ENCODE data around the gene ARL5A. TPM values are rescaled to one million over a fixed set of nuclear protein-coding genes. Genes with fewer than 3 reads are reported as not detected.
A peak's percentile ranks its signal among the peaks of the same experiment; 100 is the strongest.

The ARL5A gene
- total RNA-seq, 1 donor from 2014 or later = 51.4 TPM

DNA sequence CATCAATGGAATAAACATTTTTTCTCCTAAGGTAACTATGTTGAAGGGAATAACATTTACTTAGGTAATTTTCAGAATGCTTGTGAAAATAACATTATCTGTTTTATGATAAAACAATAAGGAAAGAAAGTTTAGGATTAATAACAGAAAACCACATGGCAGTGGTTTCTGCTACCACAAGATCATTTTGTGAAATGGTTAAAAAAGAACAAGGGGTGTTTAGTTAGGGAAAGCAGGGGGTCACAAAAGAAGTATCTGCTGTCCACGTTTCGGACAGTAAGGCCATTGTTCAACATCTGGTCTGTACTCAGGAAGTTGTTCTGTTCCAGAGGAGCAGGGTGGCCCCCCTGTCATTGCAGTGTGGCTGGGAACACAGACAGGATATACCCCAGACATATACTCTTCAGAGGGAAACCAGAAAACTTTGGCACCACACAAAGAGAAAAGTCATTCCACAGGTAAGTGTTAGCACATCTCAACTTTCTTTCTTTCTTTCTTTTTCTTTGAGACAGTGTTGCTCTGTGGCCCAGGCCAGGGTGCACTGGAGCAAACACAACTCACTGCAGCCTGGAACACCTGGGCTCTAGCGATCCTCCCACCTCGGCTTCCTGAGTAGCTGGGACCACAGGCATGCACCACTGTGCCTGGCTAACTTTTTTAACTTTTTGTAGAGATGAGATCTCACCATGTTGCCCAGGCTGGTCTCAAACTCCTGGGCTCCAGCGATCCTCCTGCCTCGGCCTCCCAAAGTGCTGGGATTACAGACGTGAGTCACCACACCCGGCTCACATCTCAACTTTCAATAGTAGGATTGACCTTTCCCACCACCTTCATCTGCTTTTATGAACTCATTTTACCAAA is 14.8 kb upstream of the ARL5A start:
- no peak for DNase-seq (ENCODE audit: low spot score)
- intact Hi-C loops (cut with DNase I) = no loop called here
- peak; percentile 80 for ATAC-seq

DNA sequence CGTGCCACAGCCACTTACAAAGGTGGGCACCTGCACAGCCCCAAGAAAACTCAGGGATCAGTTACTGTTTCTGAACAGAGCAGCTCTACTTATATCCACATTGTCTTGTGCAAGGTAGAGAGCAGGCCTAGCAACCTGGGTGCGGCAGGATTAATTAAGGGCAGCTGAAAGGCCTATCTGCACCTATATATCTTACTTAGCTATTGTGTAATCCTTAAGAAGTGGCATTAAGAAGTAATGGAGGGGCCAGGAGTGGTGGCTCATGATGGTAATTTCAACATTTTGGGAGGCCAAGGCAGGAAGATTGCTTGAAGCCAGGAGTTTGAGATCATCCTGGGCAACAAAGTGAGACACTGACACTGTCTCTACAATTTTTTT is 12.8 kb upstream of the ARL5A start:
- ATAC-seq = no peak

DNA sequence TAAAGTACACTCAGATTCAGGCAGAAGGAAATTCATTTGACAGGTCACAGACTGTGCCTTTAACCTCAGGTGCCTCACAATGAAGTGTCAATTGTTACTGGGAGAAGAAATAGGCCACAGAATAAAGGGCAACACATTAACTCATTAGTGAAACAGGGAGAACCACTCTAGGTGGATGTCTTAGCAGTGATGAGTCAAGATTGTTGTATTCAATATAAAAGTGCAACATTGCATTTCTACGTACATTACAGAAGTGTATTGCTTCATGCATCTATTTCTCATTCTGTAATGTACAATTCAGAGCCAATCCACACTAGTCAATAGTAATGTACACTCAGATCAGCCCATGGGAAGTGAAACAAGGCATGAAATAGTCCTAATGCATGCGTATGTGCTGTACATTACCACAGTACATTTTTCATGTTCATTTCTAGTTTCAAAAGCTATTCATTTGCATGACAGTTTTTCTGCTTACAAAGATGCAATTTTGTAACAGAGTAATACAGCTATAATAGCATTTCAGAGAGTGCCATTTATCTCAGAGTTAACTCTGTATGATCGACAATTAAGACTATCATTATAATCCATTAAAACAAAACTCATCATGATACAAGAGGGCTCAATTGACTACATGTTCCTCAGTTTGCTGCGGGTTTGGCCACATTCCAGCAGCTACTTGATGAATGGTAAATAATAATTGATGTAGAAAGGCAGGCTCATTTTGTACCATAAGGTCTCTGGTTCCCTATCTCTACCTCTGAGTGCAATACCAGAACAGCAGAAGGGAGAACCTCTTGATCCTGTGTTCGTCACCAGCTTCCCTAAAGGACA is 12.2 kb upstream of the ARL5A start:
- intact Hi-C loops (cut with DNase I) = no loop called here
- peak; percentile 26 for ATAC-seq
- no peak for DNase-seq (ENCODE audit: low spot score)

More for the DNA sequence above, 12.8 kb upstream of the ARL5A start:
- intact Hi-C loops (cut with DNase I) = no loop called here
- DNase-seq (ENCODE audit: low spot score) = no peak

DNA sequence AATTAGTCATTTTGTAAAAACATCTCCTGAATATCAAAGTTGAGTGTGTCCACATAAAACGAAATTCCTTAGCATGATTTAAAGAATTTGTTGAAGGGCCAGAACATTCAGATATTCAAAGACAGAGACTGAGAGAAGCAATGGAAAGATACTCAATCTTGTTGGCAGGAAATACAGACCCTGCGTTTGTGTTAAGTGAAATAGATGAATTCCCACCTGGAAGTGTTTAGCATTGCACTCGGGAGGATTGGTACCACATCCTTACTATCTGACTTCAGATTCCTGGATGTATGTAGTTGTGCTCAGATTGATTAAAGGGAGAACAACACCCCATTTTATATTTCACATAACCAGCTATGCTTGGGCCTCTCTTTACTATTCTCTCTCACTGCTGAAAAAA is 9.7 kb upstream of the ARL5A start:
- DNase-seq (ENCODE audit: low spot score) (no peak), ATAC-seq (no peak)
- intact Hi-C loops (cut with DNase I) = no loop called here

DNA sequence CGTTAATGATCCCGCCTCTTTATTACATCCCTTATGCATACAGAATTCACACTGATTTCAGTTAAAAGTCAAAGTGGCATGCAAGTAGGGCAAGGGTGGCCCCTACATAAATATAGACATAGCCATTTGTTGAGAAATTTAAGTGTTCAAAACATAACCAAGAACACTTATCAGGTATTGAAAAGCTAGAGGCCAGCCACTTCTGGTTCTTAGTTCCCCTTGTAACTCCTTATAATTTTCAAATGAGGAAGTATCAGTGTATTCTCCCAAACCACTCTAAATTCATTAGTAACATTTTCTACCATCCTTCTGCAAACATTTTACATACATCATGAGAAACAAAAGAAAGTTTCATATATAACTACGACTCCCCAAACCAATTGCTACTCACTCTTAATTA is 5.8 kb upstream of the ARL5A start:
- ATAC-seq (no peak), DNase-seq (ENCODE audit: low spot score) (no peak)
- intact Hi-C loops (cut with DNase I) = no loop called here

DNA sequence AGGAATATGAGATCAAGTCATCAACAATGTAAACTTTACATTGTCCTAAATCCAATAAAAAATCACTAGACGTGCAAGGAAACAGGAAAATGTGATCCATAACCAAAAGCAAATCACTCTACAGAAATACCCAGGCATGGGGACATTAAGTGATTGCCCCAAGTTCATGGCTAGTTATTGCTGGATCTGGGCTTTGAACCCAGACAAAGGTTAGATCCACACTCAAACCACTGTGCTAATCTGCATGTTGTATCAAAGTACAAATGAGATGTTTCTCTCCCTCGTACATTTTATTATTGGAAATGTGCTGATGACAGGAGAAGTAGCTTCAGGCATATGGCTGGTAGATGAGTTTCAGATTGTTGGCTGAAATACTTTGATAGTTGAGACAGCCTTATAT is 2.7 kb upstream of the ARL5A start:
- ATAC-seq (no peak), DNase-seq (ENCODE audit: low spot score) (no peak)
- intact Hi-C loops (cut with DNase I) = no loop called here

DNA sequence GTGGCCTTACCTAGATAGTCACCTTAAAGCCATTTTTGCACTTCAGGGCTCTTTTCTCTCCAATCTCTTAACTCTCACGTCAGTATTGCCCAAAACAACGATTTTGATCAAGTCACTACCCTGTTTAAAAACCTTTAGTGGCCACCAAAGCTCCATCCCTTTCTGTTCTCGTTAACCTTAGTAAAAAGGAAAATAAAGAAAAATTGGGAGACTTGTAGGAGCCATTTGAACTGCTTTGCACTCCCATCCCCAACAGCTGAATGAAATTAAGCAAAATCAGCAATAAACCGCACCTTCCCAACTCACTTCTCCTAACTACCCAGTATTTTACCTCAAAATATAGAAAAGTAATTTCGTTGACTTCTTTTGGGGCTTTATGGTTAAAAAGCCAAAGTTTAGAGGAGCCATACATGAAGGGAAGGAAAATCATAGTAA is 686 bp upstream of the ARL5A start:
- ATAC-seq (no peak), DNase-seq (ENCODE audit: low spot score) (no peak)
- intact Hi-C loops (cut with DNase I) = no loop called here

DNA sequence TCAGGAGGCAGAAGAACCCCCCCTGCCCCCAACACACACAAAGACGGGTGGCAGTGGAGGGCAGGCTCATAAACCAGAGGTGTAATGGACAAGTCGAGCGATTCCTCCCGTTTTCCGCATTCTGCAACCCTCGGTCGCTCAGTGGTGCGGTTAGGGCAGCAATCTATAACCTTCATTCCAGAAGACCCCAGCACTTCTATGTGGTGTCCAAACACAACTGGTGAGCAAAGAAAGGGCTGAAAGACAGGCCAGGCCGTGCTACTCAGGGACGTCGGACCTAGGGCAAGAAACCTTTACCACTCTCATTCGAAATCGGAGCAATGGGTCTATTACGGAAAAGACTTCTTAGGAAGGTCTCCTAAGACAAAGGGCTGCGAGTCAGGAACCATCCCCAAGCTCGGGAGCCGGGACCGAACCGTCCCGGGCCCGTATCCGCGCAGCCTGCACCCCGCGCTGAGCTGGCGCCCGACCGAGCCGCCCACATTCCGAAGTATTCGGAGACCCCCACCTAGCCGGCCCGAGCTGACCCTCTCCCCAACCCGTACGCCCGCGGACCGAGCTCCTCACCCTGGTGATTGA is 568 bp downstream of the ARL5A start:
- intact Hi-C loops (cut with DNase I) = no loop called here
- peak; percentile 79 for DNase-seq (ENCODE audit: low spot score)
- ATAC-seq = peak; percentile 52

DNA sequence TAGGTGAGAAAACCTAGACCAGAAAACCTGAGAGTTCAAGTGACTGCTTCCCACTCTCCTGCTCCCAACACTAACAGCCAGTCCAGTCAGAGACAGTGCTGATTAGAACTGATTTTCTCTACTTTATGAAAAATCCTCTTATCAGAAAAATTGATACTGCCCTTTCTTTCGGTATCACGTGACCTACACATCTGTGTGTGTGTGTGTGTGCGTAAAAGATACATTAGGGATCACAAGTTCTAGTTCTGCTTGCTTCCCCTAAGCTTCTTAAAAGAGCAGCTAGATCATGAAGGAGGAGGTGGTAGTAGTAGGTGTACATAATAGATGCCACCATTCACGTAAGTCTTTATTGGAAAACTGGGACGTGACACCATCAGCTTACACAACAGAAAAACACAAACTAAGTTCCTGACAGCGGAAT is 1.5 kb downstream of the ARL5A start:
- DNase-seq (ENCODE audit: low spot score) (no peak), ATAC-seq (no peak)
- intact Hi-C loops (cut with DNase I) = no loop called here

DNA sequence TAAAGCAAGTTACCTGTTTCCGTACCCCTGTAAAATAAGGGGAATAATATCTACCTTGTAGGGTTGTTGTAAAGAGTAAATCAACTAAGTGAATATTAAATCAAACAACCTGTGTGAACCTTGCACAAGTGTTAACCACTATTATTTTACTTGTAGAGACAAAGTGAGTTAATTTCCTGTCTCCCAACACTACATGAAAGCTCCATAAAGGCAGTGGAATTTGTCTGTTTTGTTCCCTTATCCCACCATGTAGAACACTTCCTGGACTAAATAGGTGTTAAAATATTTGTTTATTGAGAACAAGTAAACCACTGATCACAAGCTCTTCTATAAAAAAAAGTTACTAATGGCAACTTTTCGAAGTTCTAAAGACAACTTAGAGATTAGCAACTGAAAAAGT is 3.3 kb downstream of the ARL5A start:
- DNase-seq (ENCODE audit: low spot score) = no peak
- ATAC-seq = no peak
- intact Hi-C loops (cut with DNase I) = no loop called here

DNA sequence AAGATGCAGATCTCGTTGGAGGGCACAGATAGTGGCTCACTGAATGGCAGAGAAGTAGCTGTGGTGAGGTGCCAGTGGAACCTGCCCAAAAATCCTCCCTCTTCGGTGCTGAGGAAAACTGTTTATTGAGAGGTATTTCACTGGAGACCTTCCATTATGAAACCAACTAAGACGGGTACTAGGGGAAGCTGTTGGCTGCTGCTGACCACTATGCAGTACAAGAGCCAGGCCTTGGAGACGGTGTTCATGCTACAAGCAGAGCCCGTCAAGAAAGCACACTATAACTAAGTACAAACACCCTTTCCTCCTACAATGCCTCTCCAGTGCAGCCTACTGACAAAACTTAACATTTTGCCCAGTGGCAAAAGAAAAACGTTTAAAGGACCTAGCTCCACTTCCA is 4.6 kb downstream of the ARL5A start:
- no peak for DNase-seq (ENCODE audit: low spot score)
- intact Hi-C loops (cut with DNase I) = no loop called here
- ATAC-seq = no peak

DNA sequence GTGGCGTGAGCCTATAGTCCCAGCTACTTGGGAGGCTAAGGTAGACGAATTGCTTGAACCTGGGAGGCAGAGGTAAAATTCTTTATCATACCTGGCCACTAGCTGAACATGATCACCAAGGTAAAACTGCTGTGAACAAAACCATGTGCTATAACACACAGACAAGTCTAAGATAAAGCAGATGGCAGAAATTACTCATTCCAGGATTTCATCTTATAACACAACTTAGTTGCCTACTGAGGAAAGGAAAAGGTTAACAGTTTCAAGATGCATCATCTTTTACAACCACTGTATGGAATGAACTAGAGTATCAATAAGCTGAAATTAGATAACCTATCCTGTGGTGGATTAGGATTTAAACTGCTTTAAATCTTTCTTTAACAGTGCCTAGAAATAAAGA is 8.3 kb downstream of the ARL5A start:
- ATAC-seq = no peak
- intact Hi-C loops (cut with DNase I) = no loop called here
- DNase-seq (ENCODE audit: low spot score) = no peak

DNA sequence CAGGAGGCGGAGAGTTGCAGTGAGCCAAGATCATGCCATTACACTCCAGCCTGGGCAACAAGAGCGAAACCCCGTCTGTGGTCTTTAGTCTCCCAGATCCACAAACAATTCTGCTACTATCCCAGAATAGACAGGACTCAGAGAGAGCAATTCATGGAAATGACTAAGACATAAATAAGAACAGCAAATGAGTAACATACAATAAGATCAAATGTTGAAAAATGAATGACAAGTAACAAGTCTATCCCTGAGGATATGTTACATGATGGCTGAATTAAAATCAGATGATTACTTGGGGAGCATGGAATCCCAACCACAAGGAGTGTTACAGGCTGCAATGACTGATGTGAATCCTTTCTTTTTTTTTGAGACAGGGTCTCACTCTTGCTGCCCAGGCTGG is 10.3 kb downstream of the ARL5A start:
- intact Hi-C loops (cut with DNase I) = no loop called here
- no peak for DNase-seq (ENCODE audit: low spot score)
- ATAC-seq = no peak

DNA sequence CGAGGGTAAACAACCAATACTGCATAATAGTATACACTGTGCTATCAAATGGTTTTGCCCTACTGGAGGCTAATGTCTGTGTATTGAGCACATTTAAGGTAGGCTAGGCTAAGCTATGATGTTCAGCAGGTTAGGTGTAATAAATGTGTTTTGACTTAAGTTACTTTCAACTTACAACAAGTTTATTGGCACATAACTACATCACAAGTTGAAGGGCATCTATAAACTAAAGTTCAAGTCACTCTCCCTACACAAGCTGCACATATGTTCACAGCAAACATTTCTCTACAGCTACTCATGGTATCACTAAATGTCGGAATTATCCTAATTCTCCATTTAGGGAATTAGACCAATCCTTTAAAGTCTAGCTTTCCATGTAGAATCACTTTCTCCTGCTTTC is 11.4 kb downstream of the ARL5A start:
- DNase-seq (ENCODE audit: low spot score) = no peak
- intact Hi-C loops (cut with DNase I) = no loop called here

DNA sequence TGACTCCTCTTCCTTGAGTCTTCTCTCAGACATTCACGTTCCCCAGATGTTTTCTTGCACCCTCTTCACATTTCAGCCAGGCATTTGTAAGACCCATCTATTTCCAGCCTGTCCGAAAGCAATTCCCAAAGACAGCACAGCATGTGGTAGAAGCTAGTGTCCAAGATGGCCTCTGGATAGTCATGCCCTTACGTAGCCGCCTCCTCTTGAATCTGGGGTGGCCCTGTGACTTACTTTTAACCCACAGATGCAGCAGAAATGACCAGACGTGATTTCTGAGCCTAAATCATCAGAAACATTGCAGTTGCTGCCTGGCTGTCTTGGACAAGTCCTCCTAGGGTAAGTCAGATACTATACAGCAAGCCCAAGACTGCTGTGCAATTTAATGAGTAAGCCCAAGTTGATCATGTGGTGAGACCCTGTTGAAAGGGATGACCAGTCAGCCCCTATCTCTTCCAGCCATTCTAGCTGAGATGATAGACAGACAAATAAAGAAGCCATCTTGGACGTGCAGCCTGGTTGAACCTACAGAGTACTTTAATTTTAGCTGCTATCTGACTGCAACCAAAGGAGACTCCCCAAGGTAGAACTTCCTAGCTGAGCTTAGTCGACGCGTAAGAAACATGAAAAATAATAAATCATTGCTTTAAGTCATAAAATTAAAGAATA is 12.3 kb downstream of the ARL5A start:
- DNase-seq (ENCODE audit: low spot score) (no peak), ATAC-seq (no peak)
- intact Hi-C loops (cut with DNase I) = no loop called here

More for the DNA sequence above, 11.4 kb downstream of the ARL5A start:
- no peak for ATAC-seq

DNA sequence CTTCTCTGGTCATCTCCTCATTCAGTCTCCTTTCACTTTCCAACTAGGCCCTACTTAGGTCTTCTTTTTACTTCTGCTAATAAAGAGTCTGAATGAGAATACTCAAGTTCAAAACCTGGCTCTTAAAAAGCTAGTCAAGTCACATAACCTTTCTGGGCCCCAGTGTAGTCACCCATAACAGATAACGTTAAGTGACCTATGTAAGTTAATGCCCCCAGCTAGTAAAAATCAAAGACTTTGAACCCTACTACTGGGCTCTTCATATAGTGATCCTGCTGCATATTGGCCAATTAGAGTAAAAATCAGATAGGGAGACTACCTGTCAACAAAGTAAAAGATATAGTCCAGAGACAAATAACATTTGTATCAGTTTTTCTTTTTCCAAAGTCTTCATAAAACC is 17.7 kb downstream of the ARL5A start:
- ATAC-seq (no peak), DNase-seq (ENCODE audit: low spot score) (no peak)
- intact Hi-C loops (cut with DNase I) = no loop called here

DNA sequence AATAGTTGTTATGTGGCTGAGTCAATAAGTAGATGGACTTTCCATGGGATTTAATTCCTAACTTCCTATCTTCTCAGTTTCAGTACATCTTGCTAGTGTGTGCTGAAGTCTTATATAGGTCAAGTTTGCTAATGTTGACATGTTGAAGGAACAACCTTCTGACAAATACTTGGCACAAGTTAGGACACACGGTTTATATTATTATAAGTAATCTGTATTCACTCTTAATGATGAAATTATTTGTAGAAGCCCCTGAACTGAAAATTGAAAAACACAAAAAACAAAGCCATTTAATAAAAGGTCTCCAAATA is 19.2 kb downstream of the ARL5A start:
- no peak for ATAC-seq
- intact Hi-C loops (cut with DNase I) = no loop called here
- no peak for DNase-seq (ENCODE audit: low spot score)

DNA sequence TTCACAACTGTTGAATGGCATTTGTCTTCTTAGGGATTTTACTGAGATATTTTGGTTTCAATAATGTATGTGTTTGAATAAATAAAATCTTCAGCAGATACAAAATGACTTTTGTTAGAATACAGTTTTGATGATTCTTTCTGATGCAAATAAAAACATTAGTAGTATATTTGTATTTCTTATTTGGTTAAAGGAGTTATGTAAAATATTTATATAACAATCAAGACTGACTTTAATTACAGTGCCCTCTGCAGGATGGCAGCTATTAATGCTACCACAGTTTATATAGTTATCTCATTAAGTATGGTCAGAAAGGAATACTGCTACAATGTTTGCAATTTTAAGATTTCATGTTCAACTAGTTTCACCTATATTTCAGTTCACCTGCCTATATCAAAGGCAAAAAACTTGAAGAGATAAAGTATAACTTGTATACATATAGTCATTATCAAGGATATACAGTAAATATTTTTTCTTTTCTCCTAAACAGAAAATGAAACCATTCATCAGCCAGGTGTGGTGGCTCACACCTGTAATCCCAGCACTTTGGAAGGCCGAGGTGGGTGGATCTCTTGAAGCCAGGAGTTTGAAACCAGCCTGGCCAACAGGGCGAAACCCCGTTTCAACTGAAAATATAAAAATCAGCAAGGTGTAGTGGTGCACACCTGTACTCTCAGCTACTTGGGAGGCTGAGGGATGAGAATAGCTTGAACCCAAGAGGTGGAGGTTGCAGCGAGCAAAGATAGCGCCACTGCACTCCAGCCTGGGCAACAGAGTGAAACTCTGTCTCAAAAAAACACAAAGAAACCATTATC is 19.8 kb downstream of the ARL5A start:
- intact Hi-C loops (cut with DNase I) = no loop called here
- ATAC-seq (no peak), DNase-seq (ENCODE audit: low spot score) (no peak)

DNA sequence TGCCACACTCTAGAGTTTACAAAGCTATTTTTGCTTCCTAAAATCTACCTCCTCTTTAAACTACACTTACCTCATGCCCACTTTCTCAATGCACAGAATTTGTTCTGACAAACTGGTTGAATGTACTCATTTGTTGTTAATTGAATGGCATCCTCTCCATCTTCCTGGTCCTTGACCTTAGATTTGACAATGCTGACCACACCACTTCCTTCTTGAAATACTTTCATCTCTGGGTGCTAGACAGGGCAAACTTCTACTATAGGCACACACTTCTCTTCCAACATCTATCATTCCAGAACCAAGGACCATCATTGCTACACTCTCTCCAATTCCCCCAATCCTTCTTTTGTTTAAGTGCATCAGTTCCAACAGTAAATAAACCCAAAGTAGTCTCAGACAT is 22.3 kb downstream of the ARL5A start:
- intact Hi-C loops (cut with DNase I) = loop anchor here (2.0 kb wide), 1 partner anchor 45 kb away; no protein-coding TSS in a partner anchor
- ATAC-seq (no peak), DNase-seq (ENCODE audit: low spot score) (no peak)

Data from sciatic nerve (tissue), 2 donors.